Loucy (cell line): Measurements from ENCODE around the gene ASXL1.

Source experiments
- H2AFZ ChIP-seq: fragments of 200-600 bp; sonication (generic); 2 replicates; pipeline ENCODE4 v1.6.0; 2016; ENCODE audit warnings: antibody characterized with exemption, mild to moderate bottlenecking, low read length, moderate library complexity
- H3F3A ChIP-seq: fragments of 200-600 bp; 2 replicates; pipeline ENCODE4 v1.6.0; 2016; ENCODE audit warnings: antibody characterized with exemption, low read depth, mild to moderate bottlenecking
- H3K27me3 ChIP-seq: fragments of 200-600 bp; sonication (generic); 2 replicates; pipeline ENCODE4 v1.6.1; 2014; ENCODE audit warnings: low read length, mild to moderate bottlenecking; ENCODE audit not compliant: insufficient read depth, poor library complexity, severe bottlenecking
- H3K36me3 ChIP-seq: fragments of 200-600 bp; sonication (generic); 2 replicates; pipeline ENCODE4 v1.6.1; 2016; ENCODE audit warnings: low read length; ENCODE audit not compliant: insufficient read depth
- H3K4me1 ChIP-seq: fragments of 200-600 bp; sonication (generic); 2 replicates; pipeline ENCODE4 v1.5.1; 2014; ENCODE audit warnings: low read length, mild to moderate bottlenecking; ENCODE audit not compliant: insufficient read depth, poor library complexity, severe bottlenecking
- H3K4me2 ChIP-seq: fragments of 200-600 bp; sonication (generic); 2 replicates; pipeline ENCODE4 v1.6.0; 2014; ENCODE audit warnings: antibody characterized with exemption, low read length, low read depth, mild to moderate bottlenecking; ENCODE audit not compliant: poor library complexity, severe bottlenecking
- H3K4me3 ChIP-seq: fragments of 200-600 bp; sonication (generic); 2 replicates; pipeline ENCODE4 v1.5.1; 2014; ENCODE audit warnings: low read length, mild to moderate bottlenecking, mixed read lengths; ENCODE audit not compliant: poor library complexity, severe bottlenecking
- H3K79me2 ChIP-seq: fragments of 200-600 bp; sonication (generic); 2 replicates; pipeline ENCODE4 v1.6.1; 2014; ENCODE audit warnings: low read length; ENCODE audit not compliant: insufficient read depth
- H3K9ac ChIP-seq: fragments of 200-600 bp; sonication (generic); 2 replicates; pipeline ENCODE4 v1.6.0; 2014; ENCODE audit warnings: mild to moderate bottlenecking, low read depth, low read length, moderate library complexity; ENCODE audit not compliant: poor library complexity, severe bottlenecking
- H3K9me2 ChIP-seq: fragments of 200-600 bp; sonication (generic); replicated peaks from 2 replicates; pipeline ENCODE4 v1.6.1; 2016; ENCODE audit warnings: low read depth, low read length, mixed read lengths
- H3K9me3 ChIP-seq: fragments of 200-600 bp; sonication (generic); 2 replicates; pipeline ENCODE4 v1.6.1; 2014; ENCODE audit warnings: mild to moderate bottlenecking, antibody characterized with exemption, low read length, low read depth; ENCODE audit not compliant: insufficient read depth
- H4K20me1 ChIP-seq: fragments of 200-600 bp; sonication (generic); 2 replicates; pipeline ENCODE4 v1.6.0; 2014; ENCODE audit warnings: antibody characterized with exemption, low read length, mild to moderate bottlenecking; ENCODE audit not compliant: insufficient read depth, poor library complexity, severe bottlenecking
- CTCF ChIP-seq: fragments of 200-600 bp; sonication (generic); conservative IDR thresholded peaks from 2 replicates; pipeline ENCODE4 v1.5.1; 2014; ENCODE audit warnings: mild to moderate bottlenecking, antibody characterized with exemption, low read length
- EZH2phosphoT487 ChIP-seq: fragments of 200-600 bp; IDR thresholded peaks from 2 replicates; pipeline ENCODE4 v1.6.1; 2018; ENCODE audit warnings: antibody characterized with exemption, mild to moderate bottlenecking, moderate library complexity, borderline replicate concordance

Gene ASXL1

GRCh38 chr20:32356622-32357374 is 1.3 kb upstream of the ASXL1 start:
- H3K9me2 ChIP-seq: no peaks in the 10 kb centered on the region
- H3K4me3 ChIP-seq: peak overlapping the region; percentile 93
- no peaks in the 10 kb centered on the region for H3K9me3 ChIP-seq
- H3F3A ChIP-seq: no peaks in the 10 kb centered on the region
- H3K4me2 ChIP-seq: peak overlapping the region; percentile 76
- H3K4me1 ChIP-seq: peaks cover 19% of the 10 kb centered on the region
- no peak overlapping the region for H2AFZ ChIP-seq
- peaks cover 41% of the 10 kb centered on the region for H3K79me2 ChIP-seq
- H3K27me3 ChIP-seq: no peaks in the 10 kb centered on the region
- no peaks in the 10 kb centered on the region for H3K36me3 ChIP-seq
- H3K9ac ChIP-seq: peak overlapping the region; percentile 89
- H4K20me1 ChIP-seq: peaks cover 26% of the 10 kb centered on the region
- no peak for TF ChIP-seq EZH2phosphoT487
- TF ChIP-seq CTCF: no peak

- Histone ChIP-seq H3K36me3 (no peaks in the 10 kb centered on the region), H3K4me1 (peaks cover 19% of the 10 kb centered on the region), H3K9me3 (no peaks in the 10 kb centered on the region), H3K9ac (peak overlapping the region; percentile 89), H3K79me2 (peaks cover 47% of the 10 kb centered on the region), H4K20me1 (peaks cover 31% of the 10 kb centered on the region), H3K27me3 (no peaks in the 10 kb centered on the region), H3K9me2 (no peaks in the 10 kb centered on the region), H3F3A (no peaks in the 10 kb centered on the region), H3K4me3 (peak overlapping the region; percentile 93), H3K4me2 (peak overlapping the region; percentile 76), H2AFZ (peak overlapping the region; percentile 95)
- TF ChIP-seq CTCF (no peak), EZH2phosphoT487 (no peak)
Measured at GRCh38 chr20:32357375-32357868, 709 bp upstream of the ASXL1 start.

- Histone ChIP-seq H4K20me1 (peaks cover 42% of the 10 kb centered on the region), H3K4me3 (peak overlapping the region; percentile 93), H3K27me3 (no peaks in the 10 kb centered on the region), H3F3A (no peaks in the 10 kb centered on the region), H3K9ac (peak overlapping the region; percentile 89), H3K9me2 (no peaks in the 10 kb centered on the region), H3K9me3 (no peaks in the 10 kb centered on the region), H3K79me2 (peaks cover 58% of the 10 kb centered on the region), H3K4me1 (peaks cover 29% of the 10 kb centered on the region), H3K4me2 (no peak overlapping the region), H3K36me3 (no peaks in the 10 kb centered on the region), H2AFZ (no peak overlapping the region)
- TF ChIP-seq CTCF: no peak
- TF ChIP-seq EZH2phosphoT487: no peak
Measured at GRCh38 chr20:32358632-32358882, 426 bp downstream of the ASXL1 start.
